Liver (tissue), 9 donors: Measurements from ENCODE around the gene SLC27A5. TPM values are rescaled to one million over a fixed set of nuclear protein-coding genes. Genes with fewer than 3 reads are reported as not detected.
A peak's percentile ranks its signal among the peaks of the same experiment; 100 is the strongest.

Source experiments
- DNase-seq: peaks from one replicate; pipeline ENCODE4 v3.0.0-alpha.2; 2017; ENCODE audit warnings: low spot score
- H3K27ac ChIP-seq, 2 donors: one replicate each; pipeline ENCODE4 v1.7.0; 2013; ENCODE audit warnings: inconsistent platforms in 2 of 2, low read length in 2 of 2, control low read depth in 1 of 2, low read depth in 1 of 2, mild to moderate bottlenecking in 1 of 2
- H3K27me3 ChIP-seq, 4 donors: one replicate each; pipeline versions ENCODE4 v1.6.1 to v1.7.0; 2013; ENCODE audit warnings: low read length in 3 of 4, inconsistent platforms in 1 of 4, mild to moderate bottlenecking in 1 of 4, moderate library complexity in 1 of 4; ENCODE audit not compliant: control insufficient read depth in 4 of 4, insufficient read depth in 4 of 4
- H3K36me3 ChIP-seq, 4 donors: one replicate each; pipeline versions ENCODE4 v1.6.1 to v1.7.0; 2013; ENCODE audit warnings: low read length in 3 of 4, mild to moderate bottlenecking in 3 of 4, low read depth in 1 of 4, moderate library complexity in 1 of 4; ENCODE audit not compliant: control insufficient read depth in 4 of 4, insufficient read depth in 3 of 4
- H3K4me1 ChIP-seq, 4 donors: one replicate each; pipeline versions ENCODE4 v1.6.1 to v1.7.0; 2013; ENCODE audit warnings: low read length in 3 of 4, mild to moderate bottlenecking in 3 of 4, moderate library complexity in 1 of 4; ENCODE audit not compliant: control insufficient read depth in 4 of 4, insufficient read depth in 4 of 4
- H3K4me3 ChIP-seq, 3 donors: one replicate each; pipeline versions ENCODE4 v1.6.1 to v1.7.0; 2013; ENCODE audit warnings: low read length in 3 of 3, control low read depth in 1 of 3, low read depth in 1 of 3, mild to moderate bottlenecking in 1 of 3
- H3K9ac ChIP-seq, 2 donors: one replicate each; pipeline ENCODE4 v1.7.0; 2013; ENCODE audit warnings: low read length in 2 of 2, mild to moderate bottlenecking in 2 of 2, moderate library complexity in 2 of 2, control low read depth in 1 of 2, low read depth in 1 of 2
- H3K9me3 ChIP-seq, 4 donors: one replicate each; pipeline versions ENCODE4 v1.6.1 to v1.7.0; 2013; ENCODE audit warnings: low read length in 3 of 4; ENCODE audit not compliant: control insufficient read depth in 4 of 4
- ATF3 ChIP-seq: IDR thresholded peaks from 2 replicates; pipeline ENCODE4 v1.6.1; 2016; ENCODE audit warnings: antibody characterized with exemption
- EGR1 ChIP-seq, 2 donors: IDR thresholded peaks; 2 replicates each; pipeline ENCODE4 v1.6.1; 2016 to 2018; ENCODE audit warnings: antibody characterized with exemption in 2 of 2, low read depth in 2 of 2
- FOXA1 ChIP-seq: IDR thresholded peaks from 2 replicates; pipeline ENCODE4 v1.6.1; 2016; ENCODE audit warnings: antibody characterized with exemption
- FOXA2 ChIP-seq: IDR thresholded peaks from 2 replicates; pipeline ENCODE4 v1.6.1; 2016; ENCODE audit warnings: antibody characterized with exemption
- GABPA ChIP-seq, 2 donors: IDR thresholded peaks in 1 of 2; conservative IDR thresholded peaks in 1 of 2; 2 replicates each; pipeline ENCODE4 v1.6.1; 2016; ENCODE audit warnings: antibody characterized with exemption in 2 of 2, mild to moderate bottlenecking in 1 of 2, moderate library complexity in 1 of 2
- HNF4A ChIP-seq, 2 donors: conservative IDR thresholded peaks; 2 replicates each; pipeline ENCODE4 v1.6.1; 2016; ENCODE audit warnings: antibody characterized with exemption in 2 of 2, mild to moderate bottlenecking in 2 of 2
- HNF4G ChIP-seq: IDR thresholded peaks from 2 replicates; pipeline ENCODE4 v1.6.1; 2016; ENCODE audit warnings: antibody characterized with exemption
- JUND ChIP-seq, 2 donors: IDR thresholded peaks; 2 replicates each; pipeline ENCODE4 v1.6.1; 2016; ENCODE audit warnings: antibody characterized with exemption in 2 of 2
- MAX ChIP-seq: IDR thresholded peaks from 2 replicates; pipeline ENCODE4 v1.6.1; 2016; ENCODE audit warnings: antibody characterized with exemption
- NR2F2 ChIP-seq: IDR thresholded peaks from 2 replicates; pipeline ENCODE4 v1.6.1; 2016; ENCODE audit warnings: antibody characterized with exemption
- RAD21 ChIP-seq, 2 donors: IDR thresholded peaks; 2 replicates each; pipeline ENCODE4 v1.6.1; 2016; ENCODE audit warnings: antibody characterized with exemption in 2 of 2, mild to moderate bottlenecking in 2 of 2
- SP1 ChIP-seq: IDR thresholded peaks from 2 replicates; pipeline ENCODE4 v1.6.1; 2018; ENCODE audit warnings: antibody characterized with exemption, mild to moderate bottlenecking
- YY1 ChIP-seq: IDR thresholded peaks from 2 replicates; pipeline ENCODE4 v1.6.1; 2016; ENCODE audit warnings: antibody characterized with exemption, mild to moderate bottlenecking
- WGBS: extraction: QIAGEN DNeasy Blood & Tissue Kit; methylation state at CpG from one replicate; pipeline ENCODE4 v1.1.7; 2013; 5-methylcytosine and 5-hydroxymethylcytosine counted together
- polyA plus RNA-seq, 2 donors: library from polyadenylated mRNA; stranded (reverse) in 1 of 2; unstranded in 1 of 2; fragments of 200-250 nt in 1 of 2; fragments of >200 nt in 1 of 2; fragmentation: Nextera tagmentation in 1 of 2; extraction: Ambion mirVana in 1 of 2; gene quantifications; one replicate each; pipeline versions ENCODE4 v1.2.1 to v1.2.3, GENCODE V29; 2013 to 2015
- total RNA-seq, 2 donors: library from RNA; depleted of rRNA; stranded (reverse); fragments of >200 nt; gene quantifications; one replicate each; pipeline ENCODE4 v1.2.3, GENCODE V29; 2014
- TF ChIP-seq, protein P1 (sequence below): IDR thresholded peaks from 2 replicates; pipeline ENCODE4 v1.6.1; 2016; ENCODE audit warnings: antibody characterized with exemption, mild to moderate bottlenecking
- TF ChIP-seq, protein P2 (sequence below): IDR thresholded peaks from 2 replicates; pipeline ENCODE4 v1.6.1; 2016; ENCODE audit warnings: antibody characterized with exemption
- TF ChIP-seq, protein P3 (sequence below): fragments of 150-350 bp; IDR thresholded peaks from 2 replicates; pipeline ENCODE4 v1.5.1; 2017; ENCODE audit warnings: improper control_type of control experiment, low read depth, low read length; ENCODE audit not compliant: missing input control
- donor health status: healthy.
- donor health status: healthy.
- donor health status: healthy.
- donor health status: healthy.
- donor health status: healthy.

Gene SLC27A5
- total and polyA plus RNA-seq, 4 donors: 31.9 to 395 (median 321) TPM

- TF ChIP-seq FOXA1 (no peak), YY1 (no peak)
- TF ChIP-seq, protein P1, sequence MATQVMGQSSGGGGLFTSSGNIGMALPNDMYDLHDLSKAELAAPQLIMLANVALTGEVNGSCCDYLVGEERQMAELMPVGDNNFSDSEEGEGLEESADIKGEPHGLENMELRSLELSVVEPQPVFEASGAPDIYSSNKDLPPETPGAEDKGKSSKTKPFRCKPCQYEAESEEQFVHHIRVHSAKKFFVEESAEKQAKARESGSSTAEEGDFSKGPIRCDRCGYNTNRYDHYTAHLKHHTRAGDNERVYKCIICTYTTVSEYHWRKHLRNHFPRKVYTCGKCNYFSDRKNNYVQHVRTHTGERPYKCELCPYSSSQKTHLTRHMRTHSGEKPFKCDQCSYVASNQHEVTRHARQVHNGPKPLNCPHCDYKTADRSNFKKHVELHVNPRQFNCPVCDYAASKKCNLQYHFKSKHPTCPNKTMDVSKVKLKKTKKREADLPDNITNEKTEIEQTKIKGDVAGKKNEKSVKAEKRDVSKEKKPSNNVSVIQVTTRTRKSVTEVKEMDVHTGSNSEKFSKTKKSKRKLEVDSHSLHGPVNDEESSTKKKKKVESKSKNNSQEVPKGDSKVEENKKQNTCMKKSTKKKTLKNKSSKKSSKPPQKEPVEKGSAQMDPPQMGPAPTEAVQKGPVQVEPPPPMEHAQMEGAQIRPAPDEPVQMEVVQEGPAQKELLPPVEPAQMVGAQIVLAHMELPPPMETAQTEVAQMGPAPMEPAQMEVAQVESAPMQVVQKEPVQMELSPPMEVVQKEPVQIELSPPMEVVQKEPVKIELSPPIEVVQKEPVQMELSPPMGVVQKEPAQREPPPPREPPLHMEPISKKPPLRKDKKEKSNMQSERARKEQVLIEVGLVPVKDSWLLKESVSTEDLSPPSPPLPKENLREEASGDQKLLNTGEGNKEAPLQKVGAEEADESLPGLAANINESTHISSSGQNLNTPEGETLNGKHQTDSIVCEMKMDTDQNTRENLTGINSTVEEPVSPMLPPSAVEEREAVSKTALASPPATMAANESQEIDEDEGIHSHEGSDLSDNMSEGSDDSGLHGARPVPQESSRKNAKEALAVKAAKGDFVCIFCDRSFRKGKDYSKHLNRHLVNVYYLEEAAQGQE: no peak
These were observed 32.5 kb downstream of the SLC27A5 start (continued) for GRCh38 chr19:58479303-58479702.

DNA sequence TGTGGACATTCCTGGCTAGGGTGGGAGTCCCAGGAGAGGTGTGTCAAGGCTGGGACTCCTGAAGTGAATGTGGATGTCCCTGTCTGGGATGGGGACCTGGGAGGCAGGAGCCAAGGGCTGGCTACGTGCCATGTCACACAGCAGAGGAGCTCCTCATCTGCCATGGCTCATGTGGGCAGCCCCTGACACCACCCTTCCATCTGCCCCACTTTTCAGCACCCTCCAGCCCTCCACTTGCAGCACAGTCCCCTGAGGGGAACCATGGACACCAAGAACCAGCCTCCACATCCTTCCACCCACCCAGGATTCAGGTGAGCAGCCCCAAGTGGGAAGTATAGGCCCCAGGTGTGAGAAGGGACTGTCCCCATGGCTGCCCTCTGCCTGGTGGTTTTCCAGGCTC lies 33.9 kb downstream of the SLC27A5 start:
- no peak for DNase-seq
- TF ChIP-seq NR2F2 (no peak), HNF4A (conservative IDR thresholded peaks at IDR 0.05) (no peak), SP1 (no peak), RAD21 (IDR thresholded peaks at IDR 0.05) (no peak), FOXA1 (no peak), EGR1 (IDR thresholded peaks at IDR 0.05; ENCODE audit: low read depth in 2 of 2) (no peak), JUND (IDR thresholded peaks at IDR 0.05) (no peak), HNF4G (no peak), ATF3 (no peak), FOXA2 (no peak)
- TF ChIP-seq, protein P2, sequence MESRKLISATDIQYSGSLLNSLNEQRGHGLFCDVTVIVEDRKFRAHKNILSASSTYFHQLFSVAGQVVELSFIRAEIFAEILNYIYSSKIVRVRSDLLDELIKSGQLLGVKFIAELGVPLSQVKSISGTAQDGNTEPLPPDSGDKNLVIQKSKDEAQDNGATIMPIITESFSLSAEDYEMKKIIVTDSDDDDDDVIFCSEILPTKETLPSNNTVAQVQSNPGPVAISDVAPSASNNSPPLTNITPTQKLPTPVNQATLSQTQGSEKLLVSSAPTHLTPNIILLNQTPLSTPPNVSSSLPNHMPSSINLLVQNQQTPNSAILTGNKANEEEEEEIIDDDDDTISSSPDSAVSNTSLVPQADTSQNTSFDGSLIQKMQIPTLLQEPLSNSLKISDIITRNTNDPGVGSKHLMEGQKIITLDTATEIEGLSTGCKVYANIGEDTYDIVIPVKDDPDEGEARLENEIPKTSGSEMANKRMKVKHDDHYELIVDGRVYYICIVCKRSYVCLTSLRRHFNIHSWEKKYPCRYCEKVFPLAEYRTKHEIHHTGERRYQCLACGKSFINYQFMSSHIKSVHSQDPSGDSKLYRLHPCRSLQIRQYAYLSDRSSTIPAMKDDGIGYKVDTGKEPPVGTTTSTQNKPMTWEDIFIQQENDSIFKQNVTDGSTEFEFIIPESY: no peak
- TF ChIP-seq, protein P3, sequence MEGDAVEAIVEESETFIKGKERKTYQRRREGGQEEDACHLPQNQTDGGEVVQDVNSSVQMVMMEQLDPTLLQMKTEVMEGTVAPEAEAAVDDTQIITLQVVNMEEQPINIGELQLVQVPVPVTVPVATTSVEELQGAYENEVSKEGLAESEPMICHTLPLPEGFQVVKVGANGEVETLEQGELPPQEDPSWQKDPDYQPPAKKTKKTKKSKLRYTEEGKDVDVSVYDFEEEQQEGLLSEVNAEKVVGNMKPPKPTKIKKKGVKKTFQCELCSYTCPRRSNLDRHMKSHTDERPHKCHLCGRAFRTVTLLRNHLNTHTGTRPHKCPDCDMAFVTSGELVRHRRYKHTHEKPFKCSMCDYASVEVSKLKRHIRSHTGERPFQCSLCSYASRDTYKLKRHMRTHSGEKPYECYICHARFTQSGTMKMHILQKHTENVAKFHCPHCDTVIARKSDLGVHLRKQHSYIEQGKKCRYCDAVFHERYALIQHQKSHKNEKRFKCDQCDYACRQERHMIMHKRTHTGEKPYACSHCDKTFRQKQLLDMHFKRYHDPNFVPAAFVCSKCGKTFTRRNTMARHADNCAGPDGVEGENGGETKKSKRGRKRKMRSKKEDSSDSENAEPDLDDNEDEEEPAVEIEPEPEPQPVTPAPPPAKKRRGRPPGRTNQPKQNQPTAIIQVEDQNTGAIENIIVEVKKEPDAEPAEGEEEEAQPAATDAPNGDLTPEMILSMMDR: no peak
- peaks cover 5 to 21% (median 15%) of the 10 kb centered on the region in 4 donors for H3K4me1 ChIP-seq
- H3K9me3 ChIP-seq: no peaks in the 10 kb centered on the region
- peaks cover 0 to 15% (median 5%) of the 10 kb centered on the region in 4 donors for H3K36me3 ChIP-seq
- H3K9ac ChIP-seq: no peak overlapping the region
- no peak overlapping the region for H3K4me3 ChIP-seq
- WGBS: 100% methylated on average over 1 of the region's 1 CpG
- no peaks in the 10 kb centered on the region for H3K27me3 ChIP-seq
- peak overlapping the region; percentile 87 to 88 for H3K27ac ChIP-seq

DNA sequence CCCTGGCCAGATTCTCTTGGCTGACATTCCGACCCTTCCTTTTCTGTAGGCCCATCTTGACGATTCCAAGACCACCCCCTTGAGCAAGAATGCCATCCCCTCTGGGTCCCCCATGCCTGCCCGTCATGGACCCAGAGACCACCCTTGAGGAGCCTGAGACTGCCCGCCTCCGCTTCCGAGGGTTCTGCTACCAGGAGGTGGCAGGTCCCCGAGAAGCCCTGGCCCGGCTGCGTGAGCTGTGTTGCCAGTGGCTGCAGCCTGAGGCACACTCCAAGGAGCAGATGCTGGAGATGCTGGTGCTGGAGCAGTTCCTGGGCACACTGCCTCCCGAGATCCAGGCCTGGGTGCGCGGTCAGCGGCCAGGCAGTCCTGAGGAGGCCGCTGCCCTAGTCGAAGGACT lies 34.7 kb downstream of the SLC27A5 start:
- 89% methylated on average over 15 of the region's 15 CpGs for WGBS
- H3K27me3 ChIP-seq: no peaks in the 10 kb centered on the region
- H3K27ac ChIP-seq: peak overlapping the region; percentile 87 to 88
- no peak overlapping the region for H3K9ac ChIP-seq
- peak overlapping the region in 1 of 3 donors; percentile 62 for H3K4me3 ChIP-seq
- peaks cover 5 to 21% (median 15%) of the 10 kb centered on the region in 4 donors for H3K4me1 ChIP-seq
- no peaks in the 10 kb centered on the region for H3K9me3 ChIP-seq
- no peak for DNase-seq
- peaks cover 0 to 17% (median 5%) of the 10 kb centered on the region in 4 donors for H3K36me3 ChIP-seq
- TF ChIP-seq, protein P2: no peak
- TF ChIP-seq YY1 (no peak), FOXA1 (no peak), SP1 (no peak), MAX (no peak), RAD21 (IDR thresholded peaks at IDR 0.05) (no peak), FOXA2 (no peak), GABPA (IDR thresholded peaks at IDR 0.05 in 1 of 2, conservative IDR thresholded peaks at IDR 0.05 in 1 of 2) (no peak), HNF4A (conservative IDR thresholded peaks at IDR 0.05) (no peak)
- TF ChIP-seq, protein P1: no peak
